Activated effector memory CD4-positive, alpha-beta T cell treated with anti-CD3 and anti-CD28 coated beads, Interleukin-2, amount 50 U/mL, for 16 hours (primary cell): ENCODE results near the gene EIF4G3.
"Not testable (repeated sequence)": the region's sequence is repeated elsewhere in the genome, so short reads cannot be mapped to it uniquely, and the experiment has no call there.

Experiments
- DNase-seq: peaks from one replicate; pipeline ENCODE4 v3.0.0-alpha.2; 2020

Gene EIF4G3

GRCh38 chr1:21152423-21153100, 24.1 kb downstream of the EIF4G3 start:
- no peak for DNase-seq

GRCh38 chr1:21149855-21150432, 26.8 kb downstream of the EIF4G3 start:
- no peak for DNase-seq

GRCh38 chr1:21149430-21149854, 27.3 kb downstream of the EIF4G3 start:
- no peak for DNase-seq

GRCh38 chr1:21143752-21144151, 32.9 kb downstream of the EIF4G3 start:
- no peak for DNase-seq

- no peak for DNase-seq
Observed at GRCh38 chr1:21143138-21143537, 33.6 kb downstream of the EIF4G3 start.

- no peak for DNase-seq
Observed at GRCh38 chr1:21141030-21141429, 35.7 kb downstream of the EIF4G3 start.

GRCh38 chr1:21139601-21140000, 37.1 kb downstream of the EIF4G3 start:
- no peak for DNase-seq

GRCh38 chr1:21136344-21136743, 40.4 kb downstream of the EIF4G3 start:
- not testable (repeated sequence) for DNase-seq

GRCh38 chr1:21131200-21131599, 45.5 kb downstream of the EIF4G3 start:
- no peak for DNase-seq

GRCh38 chr1:21129407-21129806, 47.3 kb downstream of the EIF4G3 start:
- DNase-seq, result no peak

- DNase-seq, result no peak
Observed at GRCh38 chr1:21126324-21126723, 50.4 kb downstream of the EIF4G3 start.

- DNase-seq, result no peak
Observed at GRCh38 chr1:21124846-21125245, 51.9 kb downstream of the EIF4G3 start.

- DNase-seq, result no peak
Observed at GRCh38 chr1:21123287-21123948, 53.3 kb downstream of the EIF4G3 start.

GRCh38 chr1:21121764-21122471, 54.8 kb downstream of the EIF4G3 start:
- DNase-seq, result no peak

- DNase-seq, result no peak
Observed at GRCh38 chr1:21118167-21118566, 58.5 kb downstream of the EIF4G3 start.

- no peak for DNase-seq
Observed at GRCh38 chr1:21117597-21118001, 59.1 kb downstream of the EIF4G3 start.

GRCh38 chr1:21117159-21117558, 59.5 kb downstream of the EIF4G3 start:
- DNase-seq, result no peak

GRCh38 chr1:21115098-21115760, 61.5 kb downstream of the EIF4G3 start:
- no peak for DNase-seq

- DNase-seq, result no peak
Observed at GRCh38 chr1:21114431-21114830, 62.3 kb downstream of the EIF4G3 start.

- no peak for DNase-seq
Observed at GRCh38 chr1:21110163-21110562, 66.5 kb downstream of the EIF4G3 start.

GRCh38 chr1:21106709-21107108, 70.0 kb downstream of the EIF4G3 start:
- no peak for DNase-seq

GRCh38 chr1:21106238-21106637, 70.5 kb downstream of the EIF4G3 start:
- no peak for DNase-seq

GRCh38 chr1:21105807-21106206, 70.9 kb downstream of the EIF4G3 start:
- no peak for DNase-seq
